ENCODE measurements around the gene AKAP9.
"Not testable (repeated sequence)": the region's sequence is repeated elsewhere in the genome, so short reads cannot be mapped to it uniquely, and the experiment has no call there.

The AKAP9 gene

DNA sequence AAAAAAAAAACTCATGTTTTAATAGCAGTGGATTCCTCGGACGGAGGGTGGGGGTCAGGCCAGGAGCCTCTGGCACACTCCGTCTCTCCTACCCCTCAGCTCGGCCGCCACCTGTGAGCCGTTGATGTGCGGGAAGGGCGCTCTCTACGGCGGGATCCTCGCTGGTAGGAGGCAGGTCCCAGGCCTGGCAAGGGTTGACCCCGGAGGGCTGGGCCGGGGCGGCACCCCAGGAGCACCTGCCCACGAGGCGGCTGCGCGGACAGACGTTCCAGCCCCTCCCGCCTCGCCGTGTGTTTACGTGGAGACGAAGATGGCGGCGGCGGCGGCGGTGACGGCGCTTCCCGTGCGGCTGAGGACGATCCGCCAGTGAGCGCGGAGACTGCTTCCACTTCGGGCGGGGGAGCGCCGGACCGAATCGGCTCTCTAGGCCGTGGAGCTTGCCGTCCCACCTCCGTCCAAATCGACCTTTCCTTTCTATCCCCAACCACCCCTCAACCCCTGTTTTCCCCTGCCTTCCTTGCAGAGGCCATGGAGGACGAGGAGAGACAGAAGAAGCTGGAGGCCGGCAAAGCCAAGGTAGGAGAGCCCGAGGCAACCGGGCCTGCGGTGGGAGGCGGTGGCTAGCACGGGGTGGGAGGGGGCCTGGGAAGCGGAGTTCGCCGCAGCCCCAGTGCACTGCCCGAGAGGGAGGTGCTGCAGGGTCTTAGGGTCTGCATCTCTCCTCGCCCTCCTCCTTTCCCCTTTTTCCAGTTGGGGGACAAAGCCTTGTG, at the start of gene AKAP9:
Gene AKAP9, plus strand, starts transcription at position 291 of the 770 bp plus-strand sequence. Its CDS starts 238 bp downstream, at position 529.
- peak; percentile 71 for DNase-seq (ENCODE audit: low read depth, low spot score)

DNA sequence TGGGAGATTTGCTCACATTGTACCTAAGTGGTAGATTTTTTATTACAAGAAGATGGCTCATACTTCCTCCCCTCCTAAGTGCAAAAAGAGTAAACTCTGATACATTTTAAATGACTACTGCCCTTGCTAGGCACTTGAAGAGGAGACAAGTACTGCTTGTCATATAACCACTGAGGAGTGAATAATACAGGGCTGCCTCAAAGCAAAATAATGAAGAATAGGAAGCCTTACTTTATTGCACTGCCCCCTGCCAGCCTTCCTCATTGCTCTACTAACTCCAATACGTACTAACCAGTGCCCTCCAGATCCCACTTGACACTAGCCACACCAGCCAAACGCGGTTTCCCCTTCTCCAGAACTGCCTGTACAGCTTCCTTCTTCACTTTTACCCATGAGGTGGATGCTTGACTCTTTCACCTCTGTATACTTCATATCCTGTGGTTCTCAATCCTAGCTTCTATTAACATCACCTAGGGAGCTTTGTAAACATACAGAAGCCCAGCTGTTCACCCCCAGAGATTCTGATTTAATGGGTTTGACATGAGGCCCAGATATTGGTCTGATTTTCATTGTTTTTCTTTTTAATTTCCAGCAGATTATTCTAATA, 48.5 kb upstream of the AKAP9 start:
- no peak for DNase-seq (ENCODE audit: low read depth, low spot score)

- no peak for DNase-seq (ENCODE audit: low read depth, low spot score)
Observed at GRCh38 chr7:91892821-91893340, 47.8 kb upstream of the AKAP9 start.

- DNase-seq (ENCODE audit: low read depth, low spot score), result not testable (repeated sequence)
Observed at GRCh38 chr7:91893699-91894098, 47.0 kb upstream of the AKAP9 start.

GRCh38 chr7:91894781-91895480, 45.7 kb upstream of the AKAP9 start:
- no peak for DNase-seq (ENCODE audit: low read depth, low spot score)

DNA sequence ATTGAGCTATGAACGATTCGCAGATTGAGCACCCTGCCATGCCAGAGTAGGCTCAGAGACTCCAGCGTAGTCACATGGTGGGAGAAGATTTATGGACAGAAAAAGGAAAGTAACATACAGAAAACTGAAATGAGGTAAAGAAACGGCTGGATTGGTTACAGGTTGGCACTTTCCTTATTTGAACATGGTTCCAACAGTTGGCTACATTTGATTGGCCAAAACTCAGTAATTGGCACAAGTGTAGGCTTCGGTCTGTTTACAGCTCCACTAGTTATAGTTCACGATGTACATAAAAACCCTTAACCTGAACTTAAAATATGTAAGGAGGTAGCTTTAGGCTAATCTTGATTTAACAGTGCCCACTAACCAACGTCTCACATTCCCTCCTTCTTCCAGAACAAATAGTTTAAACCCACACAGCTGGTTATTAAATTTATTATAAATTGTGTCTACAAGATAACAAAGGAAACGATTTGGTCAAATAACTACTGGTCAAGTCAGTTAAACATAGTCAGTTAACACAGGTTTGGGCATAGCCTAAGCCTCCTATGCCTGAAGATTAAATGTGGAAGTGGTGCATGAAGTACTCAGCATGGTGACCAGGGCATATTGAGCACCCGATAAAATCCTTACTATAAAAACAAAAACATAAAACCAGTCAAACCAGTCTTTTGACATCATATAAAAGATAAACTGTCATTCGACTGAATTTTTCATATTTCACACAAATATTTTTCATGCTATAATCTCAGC, 42.2 kb upstream of the AKAP9 start:
- no peak for DNase-seq (ENCODE audit: low read depth, low spot score)

- DNase-seq (ENCODE audit: low read depth, low spot score), result no peak
Observed at GRCh38 chr7:91899563-91899962, 41.1 kb upstream of the AKAP9 start.

DNA sequence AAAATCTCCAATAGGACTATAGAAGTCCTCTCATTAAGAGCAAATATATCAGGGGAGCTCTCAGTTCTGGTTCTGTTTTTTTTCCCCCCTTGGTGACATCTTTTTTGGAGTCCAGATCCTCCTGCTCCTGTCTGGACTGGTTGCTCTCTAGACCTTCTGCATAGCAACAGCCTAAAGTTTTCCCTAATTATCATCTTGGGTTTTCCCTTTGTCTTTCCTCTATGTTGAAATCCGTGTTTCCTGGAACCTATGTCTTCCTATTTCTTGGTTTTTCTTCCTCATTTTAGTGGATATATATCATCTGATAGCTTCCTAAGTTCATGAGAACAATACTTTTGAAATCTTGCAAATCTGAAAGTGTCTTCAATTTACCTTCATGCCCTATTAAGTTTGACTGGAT, 30.5 kb upstream of the AKAP9 start:
- DNase-seq (ENCODE audit: low read depth, low spot score), result no peak

GRCh38 chr7:91911121-91911520, 29.5 kb upstream of the AKAP9 start:
- DNase-seq (ENCODE audit: low read depth, low spot score), result no peak

- no peak for DNase-seq (ENCODE audit: low read depth, low spot score)
Observed at GRCh38 chr7:91912494-91912893, 28.2 kb upstream of the AKAP9 start.

DNA sequence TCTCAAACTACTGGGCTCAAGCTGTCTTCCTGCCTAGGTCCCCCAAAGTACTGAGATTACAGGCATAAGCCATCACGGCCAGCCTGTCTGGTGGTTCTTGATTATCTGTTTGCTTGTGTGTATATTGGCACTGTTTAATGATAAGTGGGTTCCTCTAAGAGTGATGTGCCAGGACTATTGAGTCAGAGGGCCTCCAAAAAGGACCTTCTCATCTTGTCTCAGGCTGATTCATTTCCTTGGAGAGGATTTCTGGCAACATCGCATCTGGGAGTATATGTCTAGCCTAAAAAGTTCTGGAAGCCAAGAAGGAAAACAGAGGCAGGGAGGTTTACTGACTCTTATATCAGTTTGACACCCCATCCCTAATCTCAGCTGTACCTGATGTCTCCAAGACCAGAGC, 27.1 kb upstream of the AKAP9 start:
- no peak for DNase-seq (ENCODE audit: low read depth, low spot score)

GRCh38 chr7:91915401-91916050, 25.1 kb upstream of the AKAP9 start:
- DNase-seq (ENCODE audit: low read depth, low spot score), result no peak

GRCh38 chr7:91916051-91916440, 24.6 kb upstream of the AKAP9 start:
- DNase-seq (ENCODE audit: low read depth, low spot score), result no peak

- DNase-seq (ENCODE audit: low read depth, low spot score), result no peak
Observed at GRCh38 chr7:91918356-91918755, 22.3 kb upstream of the AKAP9 start.

DNA sequence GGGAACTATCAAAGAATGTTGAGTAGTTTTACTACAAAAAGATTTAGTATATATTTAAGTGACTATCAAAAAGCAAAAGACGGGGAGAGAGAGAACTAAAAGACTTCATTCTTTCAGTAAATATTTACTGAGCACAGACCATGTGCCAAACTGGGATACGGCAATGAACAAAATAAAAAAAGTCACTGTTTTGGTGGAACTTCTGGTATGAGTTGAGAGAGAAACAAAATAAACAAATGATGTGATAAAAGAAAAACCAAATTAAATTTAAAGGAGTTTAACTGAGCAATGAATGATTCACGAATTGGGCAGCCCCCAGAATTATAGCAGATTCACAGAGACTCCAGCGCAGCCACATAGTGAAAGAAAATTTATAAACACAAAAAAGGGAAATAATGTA, 17.8 kb upstream of the AKAP9 start:
- no peak for DNase-seq (ENCODE audit: low read depth, low spot score)

GRCh38 chr7:91927912-91928311, 12.8 kb upstream of the AKAP9 start:
- DNase-seq (ENCODE audit: low read depth, low spot score), result no peak

DNA sequence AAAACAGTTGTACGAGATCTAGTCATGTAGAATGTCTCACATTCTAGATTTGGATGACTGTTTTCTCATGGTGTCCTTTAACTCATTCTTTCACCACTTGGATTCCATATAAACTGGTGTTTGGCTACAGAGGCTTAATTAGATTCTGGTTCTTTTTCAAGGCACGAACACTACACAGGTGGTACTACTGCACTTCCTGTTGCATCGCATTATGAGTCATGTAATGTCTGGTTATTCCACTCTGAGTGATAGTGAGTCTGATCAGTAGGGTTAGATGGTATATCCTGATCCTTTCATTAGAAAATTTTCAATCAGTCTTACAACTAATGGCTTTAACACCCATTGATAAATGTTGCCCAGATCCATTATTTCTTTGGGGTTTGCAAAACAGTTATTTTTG, 11.2 kb upstream of the AKAP9 start:
- no peak for DNase-seq (ENCODE audit: low read depth, low spot score)

DNA sequence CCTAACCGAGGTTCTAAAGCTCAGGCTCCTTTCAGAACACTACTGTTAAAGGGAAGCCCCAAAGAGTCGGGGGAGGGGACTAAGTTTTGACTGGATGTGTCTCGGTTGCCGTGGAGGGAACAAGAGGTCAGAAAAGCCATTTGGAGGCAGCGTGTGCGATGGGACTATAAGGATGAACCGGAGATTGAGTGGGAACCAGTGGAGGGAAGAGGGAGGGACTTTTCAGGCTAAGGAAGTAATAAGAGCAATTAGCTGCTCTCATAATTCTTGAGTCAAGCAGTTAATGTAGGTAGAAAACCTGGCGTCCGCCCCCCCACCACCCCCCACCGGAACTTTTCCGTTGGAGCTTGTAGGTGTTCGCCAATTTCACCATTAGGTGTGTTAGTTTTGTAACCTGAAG, 491 bp upstream of the AKAP9 start:
- no peak for DNase-seq (ENCODE audit: low read depth, low spot score)

GRCh38 chr7:91941450-91941849, 788 bp downstream of the AKAP9 start:
- peak; percentile 2 for DNase-seq (ENCODE audit: low read depth, low spot score)

GRCh38 chr7:91942312-91942711, 1.6 kb downstream of the AKAP9 start:
- no peak for DNase-seq (ENCODE audit: low read depth, low spot score)

GRCh38 chr7:91944970-91945369, 4.3 kb downstream of the AKAP9 start:
- not testable (repeated sequence) for DNase-seq (ENCODE audit: low read depth, low spot score)

Data from activated CD4-positive, CD25-positive, alpha-beta regulatory T cell treated with anti-CD3 and anti-CD28 coated beads, Interleukin-2, amount 50 U/mL, for 16 hours (primary cell).